ENCODE data around the gene CDON.

DNA sequence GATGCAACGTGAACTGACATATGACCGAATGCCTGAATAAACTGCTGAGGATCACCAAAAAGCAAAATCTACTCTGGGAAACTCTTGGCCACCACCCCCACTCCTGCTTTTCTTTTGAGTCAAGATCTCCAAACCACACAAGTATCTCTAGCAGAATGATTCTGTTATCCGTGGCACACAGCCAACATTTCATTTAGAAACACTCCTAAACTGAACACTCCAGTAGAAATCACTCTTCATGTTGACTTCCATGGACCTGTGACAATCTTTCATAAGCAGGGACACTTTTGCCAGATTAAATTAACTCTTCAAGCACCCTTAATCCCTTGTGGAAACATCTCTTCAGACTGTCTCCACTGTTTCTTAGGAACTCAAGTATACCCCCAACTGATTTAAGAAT is 72.4 kb downstream of the CDON start:
- TF ChIP-seq, protein P1, sequence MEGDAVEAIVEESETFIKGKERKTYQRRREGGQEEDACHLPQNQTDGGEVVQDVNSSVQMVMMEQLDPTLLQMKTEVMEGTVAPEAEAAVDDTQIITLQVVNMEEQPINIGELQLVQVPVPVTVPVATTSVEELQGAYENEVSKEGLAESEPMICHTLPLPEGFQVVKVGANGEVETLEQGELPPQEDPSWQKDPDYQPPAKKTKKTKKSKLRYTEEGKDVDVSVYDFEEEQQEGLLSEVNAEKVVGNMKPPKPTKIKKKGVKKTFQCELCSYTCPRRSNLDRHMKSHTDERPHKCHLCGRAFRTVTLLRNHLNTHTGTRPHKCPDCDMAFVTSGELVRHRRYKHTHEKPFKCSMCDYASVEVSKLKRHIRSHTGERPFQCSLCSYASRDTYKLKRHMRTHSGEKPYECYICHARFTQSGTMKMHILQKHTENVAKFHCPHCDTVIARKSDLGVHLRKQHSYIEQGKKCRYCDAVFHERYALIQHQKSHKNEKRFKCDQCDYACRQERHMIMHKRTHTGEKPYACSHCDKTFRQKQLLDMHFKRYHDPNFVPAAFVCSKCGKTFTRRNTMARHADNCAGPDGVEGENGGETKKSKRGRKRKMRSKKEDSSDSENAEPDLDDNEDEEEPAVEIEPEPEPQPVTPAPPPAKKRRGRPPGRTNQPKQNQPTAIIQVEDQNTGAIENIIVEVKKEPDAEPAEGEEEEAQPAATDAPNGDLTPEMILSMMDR (IDR thresholded peaks at IDR 0.05), result no peak
- no peak for TF ChIP-seq EZH2 (IDR thresholded peaks at IDR 0.05; ENCODE audit: borderline replicate concordance, insufficient read depth, low read depth, low read length, poor library complexity, severe bottlenecking)
